GM23248 (cell line): ENCODE results near the gene PYGL. TPM values are rescaled to one million over a fixed set of nuclear protein-coding genes. Genes with fewer than 3 reads are reported as not detected.

Experiments used
- DNase-seq: peaks from one replicate; pipeline ENCODE4 v3.0.0-alpha.2; 2015
- H2AFZ ChIP-seq: fragments of 200-600 bp; sonication (generic); 2 replicates; pipeline ENCODE4 v1.6.1; 2016; ENCODE audit warnings: antibody characterized with exemption
- H3F3A ChIP-seq: fragments of 200-600 bp; sonication (generic); 2 replicates; pipeline ENCODE4 v1.6.1; 2016; ENCODE audit warnings: mild to moderate bottlenecking, antibody characterized with exemption, mixed run types; ENCODE audit not compliant: insufficient read depth
- H3K27ac ChIP-seq: fragments of 200-600 bp; sonication (generic); 2 replicates; pipeline ENCODE4 v1.5.1; 2016; ENCODE audit warnings: mild to moderate bottlenecking
- H3K27me3 ChIP-seq: fragments of 200-600 bp; sonication (generic); replicated peaks from 2 replicates; pipeline ENCODE4 v1.6.1; 2016; ENCODE audit warnings: mild to moderate bottlenecking; ENCODE audit not compliant: insufficient read depth
- H3K36me3 ChIP-seq: fragments of 200-600 bp; sonication (generic); 2 replicates; pipeline ENCODE4 v1.6.1; 2016; ENCODE audit warnings: low read depth, mild to moderate bottlenecking
- H3K4me1 ChIP-seq: fragments of 200-600 bp; sonication (generic); 2 replicates; pipeline ENCODE4 v1.6.1; 2016; ENCODE audit warnings: mild to moderate bottlenecking; ENCODE audit not compliant: insufficient read depth
- H3K4me2 ChIP-seq: fragments of 200-600 bp; sonication (generic); one replicate; pipeline ENCODE4 v1.6.1; 2016; ENCODE audit warnings: mild to moderate bottlenecking; ENCODE audit not compliant: unreplicated experiment
- H3K4me3 ChIP-seq: fragments of 200-600 bp; sonication (generic); 2 replicates; pipeline ENCODE4 v1.5.1; 2016; ENCODE audit warnings: mild to moderate bottlenecking
- H3K79me2 ChIP-seq: fragments of 200-600 bp; sonication (generic); 2 replicates; pipeline ENCODE4 v1.6.1; 2016; ENCODE audit warnings: mild to moderate bottlenecking; ENCODE audit not compliant: insufficient read depth
- H3K9ac ChIP-seq: fragments of 200-600 bp; sonication (generic); 2 replicates; pipeline ENCODE4 v1.6.1; 2016; ENCODE audit warnings: mild to moderate bottlenecking
- H3K9me2 ChIP-seq: fragments of 200-600 bp; sonication (generic); 2 replicates; pipeline ENCODE4 v1.6.1; 2016; ENCODE audit warnings: mixed run types, mild to moderate bottlenecking, moderate library complexity; ENCODE audit not compliant: insufficient read depth
- H3K9me3 ChIP-seq: fragments of 200-600 bp; sonication (generic); one replicate; pipeline ENCODE4 v1.6.1; 2017; ENCODE audit warnings: low read depth
- H4K20me1 ChIP-seq: fragments of 200-600 bp; sonication (generic); 2 replicates; pipeline ENCODE4 v1.6.0; 2016; ENCODE audit not compliant: insufficient read depth
- EZH2 ChIP-seq: fragments of 200-600 bp; sonication (generic); IDR thresholded peaks from 2 replicates; pipeline ENCODE4 v1.6.1; 2018; ENCODE audit warnings: antibody characterized with exemption, mild to moderate bottlenecking; ENCODE audit not compliant: insufficient read depth, poor library complexity, severe bottlenecking
- EZH2phosphoT487 ChIP-seq: fragments of 200-600 bp; sonication (generic); IDR thresholded peaks from 2 replicates; pipeline ENCODE4 v1.6.1; 2018; ENCODE audit warnings: antibody characterized with exemption, moderate library complexity, mild to moderate bottlenecking, low read depth; ENCODE audit not compliant: insufficient read depth
- WGBS, 2 experiments: methylation state at CpG; one replicate each; pipeline ENCODE4 v1.1.6; 2015 to 2017; ENCODE audit warnings: low lambda C conversion rate in 2 of 2, low coverage in 1 of 2; ENCODE audit errors: missing lambda C conversion rate in 2 of 2; 5-methylcytosine and 5-hydroxymethylcytosine counted together
- in situ Hi-C: fragments of 300-500 bp; cut with MboI; formaldehyde crosslinking; loops from 2 replicates; pipeline ENCODE4 v1.15.0; 2020
- polyA plus RNA-seq: library from polyadenylated mRNA; unstranded; fragments of >200 nt; fragmentation: Nextera tagmentation; extraction: Ambion mirVana; gene quantifications from 2 replicates; pipeline ENCODE4 v1.2.1, GENCODE V29; 2016
- total RNA-seq: library from RNA; depleted of rRNA; stranded (reverse); fragments of >200 nt; shearing (Covaris generic); gene quantifications from 2 replicates; pipeline ENCODE4 v1.2.3, GENCODE V29; 2014

PYGL gene
- total and polyA plus RNA-seq, 2 experiments from 2014 or later: 42.6 to 55.8 TPM

DNA sequence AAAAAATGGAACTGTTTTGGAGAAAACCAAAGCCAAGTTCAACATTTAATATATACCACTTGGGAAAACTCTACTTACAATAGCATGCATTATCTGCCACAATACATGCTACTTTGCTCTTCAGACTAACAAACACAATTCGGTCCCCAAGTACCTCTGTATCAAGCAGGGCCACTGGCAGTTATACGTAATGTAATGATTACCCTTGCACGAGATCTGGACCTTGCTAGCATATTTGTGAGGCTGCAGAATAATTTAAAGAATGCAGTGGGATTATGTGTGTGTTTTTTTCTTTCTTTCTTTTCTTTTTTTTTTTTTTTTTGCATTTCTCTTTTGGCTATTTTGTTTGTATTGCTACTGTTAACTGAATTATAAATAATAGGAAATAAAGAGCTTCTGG, 22.8 kb upstream of the PYGL start:
- in situ Hi-C loops: no loop called here
- 22 to 28% methylated on average over 3 of the region's 3 CpGs for WGBS, 2 experiments

DNA sequence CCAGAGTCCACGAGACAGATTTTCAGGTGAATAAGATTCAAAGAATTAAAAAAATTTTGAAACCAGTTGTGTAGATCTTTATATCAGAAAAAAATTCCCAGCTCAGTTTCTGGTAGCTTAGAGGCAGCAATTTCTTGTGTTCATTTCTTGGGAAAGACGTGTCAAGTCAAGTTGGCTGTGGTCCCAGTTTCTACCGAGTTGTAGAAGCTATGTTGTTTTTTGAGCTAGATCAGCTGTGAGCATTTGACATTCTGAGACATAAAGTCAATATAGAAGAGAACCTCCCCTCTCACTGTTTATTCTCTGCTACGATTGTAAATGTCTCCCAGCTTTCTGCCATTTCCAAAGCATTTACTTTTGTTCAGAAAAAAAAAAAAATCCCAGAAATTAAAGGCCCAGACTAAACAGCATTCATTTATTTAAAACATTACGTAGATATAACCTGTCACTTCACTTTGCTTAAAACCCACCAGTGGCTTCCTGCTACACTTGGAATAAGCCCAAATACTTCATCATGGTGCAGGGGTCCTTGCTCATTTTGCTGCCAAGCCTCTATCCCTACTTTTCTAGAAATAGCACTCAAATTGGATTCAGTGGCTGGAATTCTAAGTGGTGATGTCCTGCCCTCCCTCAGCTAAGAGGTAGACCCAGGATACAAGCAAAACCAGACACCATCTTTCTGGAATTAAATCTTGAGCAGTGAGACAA, 20.6 kb upstream of the PYGL start:
- H3K79me2 ChIP-seq: no peaks in the 10 kb centered on the region
- peak overlapping the region; percentile 37 for H3K27ac ChIP-seq
- no peaks in the 10 kb centered on the region for H3K36me3 ChIP-seq
- H3K4me3 ChIP-seq: no peak overlapping the region
- H4K20me1 ChIP-seq: no peaks in the 10 kb centered on the region
- no peaks in the 10 kb centered on the region for H3K27me3 ChIP-seq
- TF ChIP-seq EZH2: no peak
- peaks cover 27% of the 10 kb centered on the region for H3F3A ChIP-seq
- 28 to 30% methylated on average over 5 of the region's 5 CpGs for WGBS, 2 experiments
- peak overlapping the region; percentile 34 for H3K4me2 ChIP-seq
- in situ Hi-C loops: no loop called here
- no peak overlapping the region for H3K9ac ChIP-seq
- DNase-seq: peak; percentile 95
- H3K4me1 ChIP-seq: peaks cover 33% of the 10 kb centered on the region
- no peaks in the 10 kb centered on the region for H3K9me3 ChIP-seq
- no peak overlapping the region for H2AFZ ChIP-seq
- H3K9me2 ChIP-seq: no peaks in the 10 kb centered on the region

More for the DNA sequence above, 22.8 kb upstream of the PYGL start:
- TF ChIP-seq EZH2 (no peak), EZH2phosphoT487 (no peak)
- Histone ChIP-seq H3K4me3 (no peak overlapping the region), H3K4me1 (peaks cover 18% of the 10 kb centered on the region), H4K20me1 (no peaks in the 10 kb centered on the region), H3K9me2 (no peaks in the 10 kb centered on the region), H3K27ac (no peak overlapping the region), H3K36me3 (no peaks in the 10 kb centered on the region), H3F3A (peaks cover 15% of the 10 kb centered on the region; the same call in 1 of the 2 replicates), H2AFZ (no peak overlapping the region), H3K79me2 (no peaks in the 10 kb centered on the region), H3K27me3 (no peaks in the 10 kb centered on the region), H3K9me3 (no peaks in the 10 kb centered on the region), H3K9ac (no peak overlapping the region), H3K4me2 (no peak overlapping the region)
- DNase-seq: peak; percentile 47

DNA sequence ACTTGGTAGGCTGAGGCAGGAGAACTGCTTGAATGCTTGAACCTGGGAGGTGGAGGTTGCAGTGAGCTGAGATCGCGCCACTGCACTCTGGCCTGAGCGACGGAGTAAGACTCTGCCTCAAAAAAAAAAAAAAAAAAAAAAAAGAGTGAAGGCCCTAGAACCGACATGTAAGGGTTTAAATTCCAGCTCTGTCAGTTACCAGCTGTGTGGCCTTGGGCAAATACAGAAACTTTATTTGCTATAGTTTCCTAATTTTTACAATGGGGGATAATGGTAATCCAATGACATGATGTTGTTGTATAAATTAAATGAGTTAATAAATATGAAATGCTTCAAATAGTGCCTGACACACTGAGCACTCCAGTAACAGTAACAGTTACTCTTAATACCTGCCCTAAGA, 19.6 kb upstream of the PYGL start:
- H3K36me3 ChIP-seq: no peaks in the 10 kb centered on the region
- no peak for DNase-seq
- no peak overlapping the region for H3K27ac ChIP-seq
- H2AFZ ChIP-seq: no peak overlapping the region
- in situ Hi-C loops: no loop called here
- no peak overlapping the region for H3K4me3 ChIP-seq
- peaks cover 33% of the 10 kb centered on the region for H3K4me1 ChIP-seq
- H3K9ac ChIP-seq: no peak overlapping the region
- H3K9me3 ChIP-seq: no peaks in the 10 kb centered on the region
- no peak for TF ChIP-seq EZH2
- no peak for TF ChIP-seq EZH2phosphoT487
- WGBS, 2 experiments: 91 to 92% methylated on average over 4 to 5 of the region's 5 CpGs
- no peaks in the 10 kb centered on the region for H3K9me2 ChIP-seq
- no peaks in the 10 kb centered on the region for H4K20me1 ChIP-seq
- no peak overlapping the region for H3K4me2 ChIP-seq
- no peaks in the 10 kb centered on the region for H3K27me3 ChIP-seq
- peaks cover 27% of the 10 kb centered on the region for H3F3A ChIP-seq
- H3K79me2 ChIP-seq: no peaks in the 10 kb centered on the region

DNA sequence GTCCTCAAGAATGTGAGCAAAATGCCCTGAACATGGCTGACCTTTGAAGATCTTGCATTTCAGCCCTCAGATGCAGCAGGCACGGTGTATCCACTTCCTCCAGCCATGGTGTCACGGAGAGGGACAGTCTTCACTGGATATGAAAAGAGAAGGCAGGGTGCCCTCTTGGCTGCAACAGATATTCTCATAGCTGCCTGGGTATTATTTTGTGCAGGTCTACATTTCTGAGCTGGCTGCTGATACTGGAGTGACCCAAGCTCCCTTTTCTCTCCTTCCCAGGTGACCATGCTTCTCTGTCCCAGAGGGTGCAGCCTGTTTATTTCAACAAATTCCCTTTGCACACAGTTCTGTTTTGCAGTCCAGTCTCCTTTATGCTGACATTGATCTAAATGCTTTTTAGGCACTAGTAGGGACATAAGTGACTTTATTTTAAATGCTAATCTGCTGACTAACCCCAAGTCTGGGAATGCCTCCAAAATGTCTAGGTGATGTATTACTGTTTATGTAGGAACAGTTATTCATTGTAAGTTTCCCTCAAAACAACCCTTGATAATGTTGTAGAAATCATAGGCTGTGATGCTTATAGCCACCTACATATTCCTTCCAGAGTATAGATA, 17.4 kb upstream of the PYGL start:
- Histone ChIP-seq H3K27ac (peak overlapping the region; percentile 42), H3K79me2 (no peaks in the 10 kb centered on the region), H3F3A (peaks cover 27% of the 10 kb centered on the region), H3K4me1 (peaks cover 33% of the 10 kb centered on the region), H3K9me2 (no peaks in the 10 kb centered on the region), H3K9me3 (no peaks in the 10 kb centered on the region), H3K4me3 (peak overlapping the region; percentile 40), H4K20me1 (no peaks in the 10 kb centered on the region), H3K36me3 (no peaks in the 10 kb centered on the region), H2AFZ (no peak overlapping the region), H3K9ac (0 out of 2 replicates have a peak overlapping the region, but pooled peaks have one; percentile 6), H3K4me2 (peak overlapping the region; percentile 68), H3K27me3 (no peaks in the 10 kb centered on the region)
- DNase-seq: peak; percentile 81
- 6 to 10% methylated on average over 2 of the region's 2 CpGs for WGBS, 2 experiments
- TF ChIP-seq EZH2 (no peak), EZH2phosphoT487 (no peak)
- in situ Hi-C loops: no loop called here
